Prostate gland (tissue), 2 donors: ENCODE results near the gene MED7. TPM values are rescaled to one million over a fixed set of nuclear protein-coding genes. Genes with fewer than 3 reads are reported as not detected.

Experiments
- DNase-seq: peaks from one replicate; pipeline ENCODE4 v3.0.0-alpha.2; 2019; ENCODE audit warnings: low spot score
- H3K27ac ChIP-seq, 2 donors: fragments of 200-600 bp; sonication (generic); 2 replicates each; pipeline ENCODE4 v1.5.1; 2017 to 2019
- H3K27me3 ChIP-seq: fragments of 200-600 bp; sonication (generic); replicated peaks from 2 replicates; pipeline ENCODE4 v1.5.1; 2019; ENCODE audit not compliant: insufficient read depth
- H3K36me3 ChIP-seq, 2 donors: fragments of 200-600 bp; sonication (generic); 1 replicate in 1 of 2; 2 replicates in 1 of 2; pipeline versions ENCODE4 v1.5.1 to v1.8.1; 2017 to 2019
- H3K4me1 ChIP-seq: fragments of 200-600 bp; sonication (generic); replicated peaks from 2 replicates; pipeline ENCODE4 v1.5.1; 2019
- H3K4me3 ChIP-seq, 2 donors: fragments of 200-600 bp; sonication (generic); 2 replicates each; pipeline ENCODE4 v1.5.1; 2017 to 2019
- H3K9me3 ChIP-seq: fragments of 200-600 bp; sonication (generic); 2 replicates; pipeline ENCODE4 v1.5.1; 2017
- CTCF ChIP-seq, 4 experiments: fragments of 200-600 bp in 2 of 4; fragments of 450-650 bp in 2 of 4; sonication (generic) in 2 of 4; IDR thresholded peaks; 1 replicate in 3 of 4; 2 replicates in 1 of 4; pipeline ENCODE4 v1.5.1; 2016 to 2019; ENCODE audit warnings: antibody characterized with exemption in 4 of 4, mild to moderate bottlenecking in 2 of 4, moderate library complexity in 2 of 4
- POLR2A ChIP-seq: fragments of 450-650 bp; IDR thresholded peaks from one replicate; pipeline ENCODE4 v1.6.1; 2016; ENCODE audit warnings: antibody characterized with exemption, mild to moderate bottlenecking
- POLR2AphosphoS5 ChIP-seq: sonication (generic); formaldehyde crosslinking; IDR thresholded peaks from one replicate; pipeline ENCODE4 v1.6.1; 2017; ENCODE audit warnings: antibody characterized with exemption
- WGBS: methylation state at CpG from one replicate; pipeline ENCODE4 v1.1.5; 2018; 5-methylcytosine and 5-hydroxymethylcytosine counted together
- intact Hi-C: fragments of 100-400 bp; cut with DNase I; formaldehyde crosslinking; loops from one replicate; pipeline ENCODE4 v1.14.2; 2022
- total RNA-seq, 2 donors: library from RNA; depleted of rRNA; stranded (reverse); fragments of >200 nt; gene quantifications; one replicate each; pipeline ENCODE4 v1.1.0, GENCODE V29; 2016

The MED7 gene
- total RNA-seq, 2 donors from 2014 or later: 10.7 to 11.1 TPM

- H3K4me3 ChIP-seq: no peak within 1 kb of the TSS
- intact Hi-C loops: no loop called here
- H3K27ac ChIP-seq: no peak within 1 kb of the TSS
- no peaks in the 10 kb centered on the region for H3K4me1 ChIP-seq
- no peaks in the 10 kb centered on the region for H3K9me3 ChIP-seq
- no peaks in the 10 kb centered on the region for H3K36me3 ChIP-seq
- no peak for DNase-seq
- WGBS: 94% methylated on average over 7 of the region's 7 CpGs
- H3K27me3 ChIP-seq: no peaks in the 10 kb centered on the region
- TF ChIP-seq CTCF (IDR thresholded peaks at IDR 0.05): no peak
- no peak for TF ChIP-seq POLR2A
- no peak for TF ChIP-seq POLR2AphosphoS5
Measured at GRCh38 chr5:157166214-157167213, 23.8 kb upstream of the MED7 start, which contains the start of gene GARIN3. GARIN3 (minus strand) TSS chr5:157166264; CDS start chr5:157166168, 96 bp downstream.

- Histone ChIP-seq H3K4me3 (no peak overlapping the region), H3K27ac (no peak overlapping the region), H3K4me1 (no peaks in the 10 kb centered on the region), H3K9me3 (no peaks in the 10 kb centered on the region), H3K36me3 (no peaks in the 10 kb centered on the region), H3K27me3 (no peaks in the 10 kb centered on the region)
- no peak for DNase-seq
- TF ChIP-seq CTCF (IDR thresholded peaks at IDR 0.05): no peak
- intact Hi-C loops: no loop called here
- 89% methylated on average over 14 of the region's 14 CpGs for WGBS
Measured at GRCh38 chr5:157165668-157166067, 23.0 kb upstream of the MED7 start.

GRCh38 chr5:157165261-157165660 lies 22.6 kb upstream of the MED7 start:
- Histone ChIP-seq H3K36me3 (no peaks in the 10 kb centered on the region), H3K27ac (no peak overlapping the region), H3K27me3 (no peaks in the 10 kb centered on the region), H3K4me3 (no peak overlapping the region), H3K9me3 (no peaks in the 10 kb centered on the region), H3K4me1 (no peaks in the 10 kb centered on the region)
- DNase-seq: no peak
- 91% methylated on average over 4 of the region's 4 CpGs for WGBS
- intact Hi-C loops: no loop called here
- TF ChIP-seq POLR2A (no peak), CTCF (IDR thresholded peaks at IDR 0.05) (no peak), POLR2AphosphoS5 (no peak)

- no peaks in the 10 kb centered on the region for H3K9me3 ChIP-seq
- H3K4me3 ChIP-seq: no peak overlapping the region
- 62% methylated on average over 5 of the region's 5 CpGs for WGBS
- DNase-seq: no peak
- intact Hi-C loops: no loop called here
- H3K4me1 ChIP-seq: no peaks in the 10 kb centered on the region
- H3K27ac ChIP-seq: no peak overlapping the region
- TF ChIP-seq CTCF (IDR thresholded peaks at IDR 0.05) (no peak), POLR2AphosphoS5 (no peak), POLR2A (no peak)
- no peaks in the 10 kb centered on the region for H3K36me3 ChIP-seq
- H3K27me3 ChIP-seq: no peaks in the 10 kb centered on the region
Measured at GRCh38 chr5:157164521-157164920, 21.9 kb upstream of the MED7 start.
